Smooth muscle cell (in vitro differentiated cells): ENCODE data around the gene RNPEP. TPM values are rescaled to one million over a fixed set of nuclear protein-coding genes. Genes with fewer than 3 reads are reported as not detected.

Experiments
- DNase-seq: peaks from one replicate; lab custom pipeline; 2025; ENCODE audit not compliant: unreplicated experiment; lab: John Stamatoyannopoulos, UW
- H2AFZ ChIP-seq: fragments of 200-600 bp; sonication (generic); 2 replicates; pipeline ENCODE4 v1.6.0; 2016; ENCODE audit warnings: antibody characterized with exemption, low read depth, mild to moderate bottlenecking
- H3F3A ChIP-seq: fragments of 200-600 bp; sonication (generic); 2 replicates; pipeline ENCODE4 v1.6.0; 2017; ENCODE audit warnings: antibody characterized with exemption, low read depth
- H3K27ac ChIP-seq: fragments of 200-600 bp; sonication (generic); 2 replicates; pipeline ENCODE4 v1.5.1; 2016; ENCODE audit warnings: low read depth, mild to moderate bottlenecking
- H3K27me3 ChIP-seq: fragments of 200-600 bp; sonication (generic); 2 replicates; pipeline ENCODE4 v1.6.1; 2016; ENCODE audit warnings: low read depth, mild to moderate bottlenecking
- H3K36me3 ChIP-seq: fragments of 200-600 bp; sonication (generic); 2 replicates; pipeline ENCODE4 v1.5.1; 2016; ENCODE audit warnings: low read depth
- H3K4me1 ChIP-seq: fragments of 200-600 bp; sonication (generic); 2 replicates; pipeline ENCODE4 v1.5.1; 2016; ENCODE audit warnings: low read depth
- H3K4me2 ChIP-seq: fragments of 200-600 bp; sonication (generic); 2 replicates; pipeline ENCODE4 v1.6.0; 2016; ENCODE audit warnings: mild to moderate bottlenecking
- H3K4me3 ChIP-seq: fragments of 200-600 bp; sonication (generic); 2 replicates; pipeline ENCODE4 v1.5.1; 2016; ENCODE audit warnings: mild to moderate bottlenecking
- H3K79me2 ChIP-seq: fragments of 200-600 bp; sonication (generic); 2 replicates; pipeline ENCODE4 v1.6.0; 2016; ENCODE audit warnings: low read depth, mild to moderate bottlenecking
- H3K9ac ChIP-seq: fragments of 200-600 bp; sonication (generic); 2 replicates; pipeline ENCODE4 v1.6.0; 2016; ENCODE audit warnings: low read depth
- H3K9me3 ChIP-seq: fragments of 200-600 bp; sonication (generic); replicated peaks from 2 replicates; pipeline ENCODE4 v1.5.1; 2016; ENCODE audit warnings: low read depth
- H4K20me1 ChIP-seq: fragments of 200-600 bp; sonication (generic); 2 replicates; pipeline ENCODE4 v1.6.0; 2016; ENCODE audit warnings: low read depth
- CTCF ChIP-seq: fragments of 200-600 bp; sonication (generic); IDR thresholded peaks from 2 replicates; pipeline ENCODE4 v1.5.1; 2017; ENCODE audit warnings: borderline replicate concordance, mild to moderate bottlenecking, antibody characterized with exemption; ENCODE audit not compliant: insufficient read depth, poor library complexity, severe bottlenecking
- WGBS: methylation state at CpG from one replicate; pipeline ENCODE4 v1.1.7; 2016; ENCODE audit warnings: low lambda C conversion rate; 5-methylcytosine and 5-hydroxymethylcytosine counted together
- polyA plus RNA-seq: library from polyadenylated mRNA; unstranded; fragments of >200 nt; fragmentation: Nextera tagmentation; extraction: Ambion mirVana; gene quantifications from 2 replicates; pipeline ENCODE4 v1.2.1, GENCODE V29; 2016
- total RNA-seq: library from RNA; depleted of rRNA; stranded (reverse); fragments of >200 nt; gene quantifications from 2 replicates; pipeline ENCODE4 v1.2.3, GENCODE V29; 2014

Gene RNPEP
- total and polyA plus RNA-seq, 2 experiments from 2014 or later, result 53.4 to 59.0 TPM

GRCh38 chr1:202014915-202015661 is 32.6 kb downstream of the RNPEP start:
- Histone ChIP-seq H3K27me3 (no peaks in the 10 kb centered on the region), H3K36me3 (no peaks in the 10 kb centered on the region), H3K27ac (no peak overlapping the region), H4K20me1 (no peaks in the 10 kb centered on the region), H3F3A (no peaks in the 10 kb centered on the region), H3K9me3 (no peaks in the 10 kb centered on the region), H3K4me2 (no peak overlapping the region), H3K9ac (no peak overlapping the region), H3K4me3 (no peak overlapping the region), H3K4me1 (peaks cover 9% of the 10 kb centered on the region), H2AFZ (no peak overlapping the region), H3K79me2 (no peaks in the 10 kb centered on the region)
- 93% methylated on average over 17 of the region's 17 CpGs for WGBS
- TF ChIP-seq CTCF, result no peak
- DNase-seq, result no peak

GRCh38 chr1:202015662-202015937 is 33.2 kb downstream of the RNPEP start:
- Histone ChIP-seq H3K9ac (no peak overlapping the region), H3K79me2 (no peaks in the 10 kb centered on the region), H3K27me3 (no peaks in the 10 kb centered on the region), H3K4me1 (peaks cover 6% of the 10 kb centered on the region), H3K4me2 (no peak overlapping the region), H3K27ac (no peak overlapping the region), H4K20me1 (no peaks in the 10 kb centered on the region), H3K4me3 (no peak overlapping the region), H3K36me3 (no peaks in the 10 kb centered on the region), H3K9me3 (no peaks in the 10 kb centered on the region), H3F3A (no peaks in the 10 kb centered on the region), H2AFZ (no peak overlapping the region)
- DNase-seq, result no peak
- WGBS, result 93% methylated on average over 3 of the region's 3 CpGs
- no peak for TF ChIP-seq CTCF

- Histone ChIP-seq H2AFZ (no peak overlapping the region), H3K4me3 (peak overlapping the region; percentile 13), H3K4me2 (no peak overlapping the region), H3K4me1 (peaks cover 6% of the 10 kb centered on the region), H3K79me2 (no peaks in the 10 kb centered on the region), H3K36me3 (no peaks in the 10 kb centered on the region), H3K9ac (no peak overlapping the region), H3F3A (no peaks in the 10 kb centered on the region), H3K9me3 (no peaks in the 10 kb centered on the region), H3K27ac (no peak overlapping the region), H4K20me1 (no peaks in the 10 kb centered on the region), H3K27me3 (no peaks in the 10 kb centered on the region)
- DNase-seq, result no peak
- no peak for TF ChIP-seq CTCF
- WGBS, result 90% methylated on average over 9 of the region's 9 CpGs
Measured at GRCh38 chr1:202016022-202016810, 33.8 kb downstream of the RNPEP start.
